Mucosa of gallbladder (tissue), 1 donor: Measurements from ENCODE around the gene IMMP2L. TPM values are rescaled to one million over a fixed set of nuclear protein-coding genes. Genes with fewer than 3 reads are reported as not detected.
"Not testable (repeated sequence)": the region's sequence is repeated elsewhere in the genome, so short reads cannot be mapped to it uniquely, and the experiment has no call there.

ENCODE experiments used
- DNase-seq: peaks from one replicate; pipeline ENCODE4 v3.0.0-alpha.2; 2020; ENCODE audit warnings: low spot score
- total RNA-seq: library from RNA; stranded (reverse); gene quantifications from one replicate; pipeline ENCODE4 v1.2.1, GENCODE V29; 2021
- donor health status: DM: no; HTN: no; CAD: no.

The IMMP2L gene
- total RNA-seq, 1 donor from 2014 or later = 19.7 TPM

DNA sequence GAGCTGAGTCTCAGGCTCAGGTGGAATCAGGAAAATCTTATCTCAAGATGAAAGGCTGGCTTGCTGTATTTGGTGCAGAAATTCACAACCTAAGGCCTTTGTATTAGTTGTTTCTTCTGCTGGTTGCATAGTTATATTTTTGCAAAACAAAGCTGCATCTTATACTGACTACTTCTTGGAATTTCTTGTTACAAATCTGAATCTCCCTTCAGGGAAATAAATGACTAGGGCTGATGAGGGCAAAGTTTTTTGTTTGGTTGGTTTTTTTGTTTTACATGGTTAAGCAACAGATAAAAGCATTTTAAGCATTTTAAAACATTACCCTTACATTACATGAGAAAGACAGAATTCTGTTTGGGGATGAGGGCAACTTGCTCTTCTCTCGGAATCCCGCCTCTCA lies 485.3 kb downstream of the IMMP2L start:
- DNase-seq = no peak

DNA sequence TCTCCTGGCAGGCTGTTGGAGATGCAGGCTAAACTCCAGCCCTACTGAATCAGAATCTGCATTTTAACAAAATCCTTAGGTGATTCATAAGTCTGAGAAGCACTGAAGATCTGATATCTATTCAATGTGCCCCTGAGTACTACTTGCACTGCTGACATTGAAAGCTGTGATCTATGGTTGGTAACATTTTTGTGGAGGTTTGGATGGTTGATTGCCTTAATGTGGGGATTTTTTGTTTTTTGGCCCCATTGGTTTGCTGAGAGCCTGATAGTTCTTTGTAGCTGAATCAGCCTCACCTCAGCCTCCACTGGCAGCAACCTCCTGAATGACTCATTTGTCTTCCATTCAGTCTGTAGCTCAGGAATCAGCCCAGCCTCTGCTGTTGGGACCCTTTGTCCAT lies 486.1 kb downstream of the IMMP2L start:
- no peak for DNase-seq

DNA sequence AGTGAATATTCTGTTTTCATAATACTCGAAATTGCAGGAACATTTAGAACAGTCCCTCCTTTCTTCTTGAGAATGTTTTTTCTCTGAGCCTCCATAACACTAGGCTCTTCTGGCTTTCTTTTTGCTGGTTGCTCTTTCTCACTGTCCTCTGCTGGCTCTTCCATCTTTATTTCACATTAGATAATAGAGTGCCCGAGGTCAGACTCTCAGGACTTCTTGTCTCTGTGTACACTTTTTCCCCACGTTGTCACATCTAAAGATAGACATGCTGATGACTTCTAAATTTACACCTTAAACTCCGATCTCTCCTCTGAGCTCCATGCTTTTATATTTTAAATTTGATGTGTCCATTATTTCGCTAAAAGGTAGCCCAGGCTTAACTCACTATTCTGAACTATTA lies 486.8 kb downstream of the IMMP2L start:
- no peak for DNase-seq

DNA sequence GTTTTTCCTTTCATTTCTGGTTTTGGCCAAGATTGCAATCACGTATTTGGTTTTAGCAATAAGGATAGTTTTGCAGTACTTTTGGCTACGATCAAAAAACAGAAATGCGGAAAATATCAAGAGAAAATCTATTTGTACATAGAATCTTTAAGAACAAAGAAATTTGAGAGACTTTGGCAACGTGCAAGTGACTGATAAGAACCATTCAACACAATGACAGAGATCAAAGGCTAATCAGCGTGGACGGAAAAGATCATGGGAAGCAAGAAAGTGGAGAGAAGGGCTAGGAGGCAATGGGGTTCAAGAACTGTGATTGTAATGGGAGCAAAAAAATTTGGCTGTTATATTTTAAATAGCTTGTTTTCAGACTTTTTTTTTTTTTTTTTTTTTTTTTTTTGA lies 487.5 kb downstream of the IMMP2L start:
- no peak for DNase-seq

DNA sequence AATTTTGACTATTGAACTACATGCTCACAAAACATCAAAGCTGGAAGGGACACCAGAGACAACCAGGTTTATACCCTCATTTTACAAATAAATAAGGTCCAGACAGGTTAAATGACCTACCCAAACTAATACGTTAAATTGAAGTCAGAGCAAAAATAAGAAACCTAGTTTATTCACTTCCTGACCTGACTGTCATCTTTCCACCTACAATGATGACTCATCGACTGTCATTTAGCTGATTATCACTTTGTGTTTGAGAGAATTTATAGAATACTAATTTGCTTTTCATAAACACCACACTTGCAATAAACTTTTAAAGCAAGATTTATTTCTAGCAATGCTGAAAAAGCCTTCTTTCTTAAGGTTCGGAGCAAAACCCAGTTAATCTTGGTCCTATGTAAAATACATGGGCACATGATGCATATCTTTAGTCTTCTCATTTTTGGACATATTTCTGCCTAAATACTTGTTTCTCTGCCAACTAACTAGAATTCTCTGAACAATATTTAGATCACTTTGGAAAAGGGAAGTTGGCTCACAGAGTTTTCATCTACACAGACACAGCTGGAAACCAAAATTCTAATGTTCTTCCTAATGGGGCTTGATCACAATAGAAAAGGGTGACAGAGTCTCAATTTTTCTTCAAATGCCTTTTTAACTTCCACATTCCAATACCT lies 488.1 kb downstream of the IMMP2L start:
- no peak for DNase-seq

DNA sequence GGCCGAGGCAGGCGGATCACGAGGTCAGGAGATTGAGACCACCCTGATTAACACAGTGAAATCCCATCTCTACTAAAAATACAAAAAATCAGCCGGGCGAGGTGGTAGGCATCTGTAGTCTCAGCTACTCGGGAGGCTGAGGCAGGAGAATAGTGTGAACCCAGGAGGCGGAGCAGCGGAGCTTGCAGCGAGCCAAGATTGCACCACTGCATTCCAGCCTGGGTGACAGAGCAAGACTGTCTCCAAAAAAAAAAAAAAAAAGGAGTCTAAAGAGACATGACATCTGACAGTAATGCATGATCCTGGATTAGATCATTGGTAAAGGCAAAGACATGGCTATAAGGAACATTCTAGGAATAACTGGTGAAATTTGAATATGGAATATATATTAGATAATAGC lies 489.6 kb downstream of the IMMP2L start:
- not testable (repeated sequence) for DNase-seq

DNA sequence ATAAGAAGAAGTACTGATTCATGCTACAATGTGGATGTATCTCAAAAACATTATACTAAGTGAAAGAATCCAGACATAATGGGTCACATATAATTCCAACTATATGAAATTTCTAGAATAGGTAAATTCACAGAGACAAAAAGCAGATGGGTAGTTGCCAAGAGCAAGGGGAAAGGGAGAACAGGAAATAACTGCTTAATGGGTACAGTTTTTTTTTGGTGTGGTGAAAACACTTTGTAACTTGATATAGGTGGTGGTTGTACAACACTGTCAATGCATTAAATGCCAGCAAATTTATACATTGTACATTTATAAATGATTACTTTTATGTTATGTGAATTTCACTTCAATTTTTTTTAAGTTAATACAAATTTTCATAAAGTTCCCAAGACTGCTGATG lies 490.7 kb downstream of the IMMP2L start:
- no peak for DNase-seq

DNA sequence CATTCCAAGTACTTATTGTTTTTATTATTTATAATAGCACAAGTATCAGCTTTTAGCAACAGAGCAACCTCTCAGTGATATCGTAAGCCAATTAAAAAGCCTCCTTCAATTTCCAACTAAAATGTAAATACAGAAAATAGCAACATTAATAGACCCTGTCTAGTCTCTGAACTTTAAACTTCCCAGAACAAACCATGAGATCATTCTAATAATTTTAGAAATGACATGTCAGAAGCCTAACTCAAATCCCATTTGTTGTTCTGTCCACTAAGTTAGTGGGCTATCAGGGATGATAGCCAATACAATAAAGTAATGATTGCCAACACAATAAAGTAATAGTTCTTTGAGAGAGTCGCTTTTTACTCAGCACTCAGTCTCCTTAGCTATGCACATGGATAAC lies 493.7 kb downstream of the IMMP2L start:
- DNase-seq = no peak

DNA sequence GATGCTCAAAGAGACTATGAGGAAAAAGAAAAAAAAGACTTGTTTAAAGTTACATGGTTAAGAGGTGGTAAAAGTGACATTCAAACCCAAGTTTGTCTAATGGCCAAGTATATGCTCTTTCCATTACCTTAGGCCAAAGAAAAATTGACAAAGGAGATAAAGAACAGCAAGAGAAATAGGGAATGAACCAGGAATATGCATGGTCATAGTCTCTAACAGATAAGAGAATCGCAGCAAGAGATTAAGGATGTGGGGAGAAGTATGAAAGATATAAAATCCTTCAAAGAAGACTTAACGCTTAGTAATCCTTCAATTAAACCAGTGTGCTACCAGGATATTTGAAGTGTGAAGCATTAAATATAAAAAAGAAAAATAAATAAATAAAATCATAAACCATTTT lies 494.6 kb downstream of the IMMP2L start:
- no peak for DNase-seq

DNA sequence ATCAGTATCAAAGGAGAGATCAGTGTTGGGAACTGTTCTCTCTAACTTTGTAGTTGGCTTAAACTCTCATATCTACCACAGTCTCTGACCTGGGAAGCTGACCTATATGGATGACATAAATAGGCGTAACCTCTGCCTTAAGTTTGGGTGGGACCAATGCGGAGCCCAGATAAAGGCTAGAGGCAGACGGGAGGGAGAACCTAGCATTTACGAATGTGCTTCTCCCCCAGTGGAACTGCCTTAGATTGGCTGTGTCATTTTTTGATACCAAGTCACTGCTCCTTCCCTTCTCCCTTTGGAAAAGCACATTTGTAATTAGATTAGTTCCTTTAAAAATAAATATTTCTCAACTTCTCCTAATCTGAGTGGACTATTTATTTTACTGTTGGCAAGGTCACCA lies 495.0 kb downstream of the IMMP2L start:
- DNase-seq = no peak

DNA sequence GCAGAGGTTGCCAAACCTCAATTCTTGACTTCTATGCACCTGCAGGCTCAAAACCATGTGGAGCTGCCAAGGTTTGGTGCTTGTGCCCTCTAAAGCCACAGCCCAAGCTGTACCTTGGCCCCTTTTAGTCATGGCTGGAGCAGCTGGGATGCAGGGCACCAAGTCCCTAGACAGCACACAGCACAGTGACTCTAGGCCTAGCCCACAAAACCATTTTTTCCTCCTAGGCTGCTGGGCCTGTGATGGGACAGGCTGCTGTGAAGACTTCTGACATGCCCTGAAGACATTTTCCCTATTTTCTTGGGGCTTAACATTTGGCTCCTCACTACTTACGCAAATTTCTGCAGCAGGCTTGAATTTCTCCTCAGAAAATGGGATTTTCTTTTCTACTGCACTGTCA lies 499.1 kb downstream of the IMMP2L start:
- DNase-seq = no peak

DNA sequence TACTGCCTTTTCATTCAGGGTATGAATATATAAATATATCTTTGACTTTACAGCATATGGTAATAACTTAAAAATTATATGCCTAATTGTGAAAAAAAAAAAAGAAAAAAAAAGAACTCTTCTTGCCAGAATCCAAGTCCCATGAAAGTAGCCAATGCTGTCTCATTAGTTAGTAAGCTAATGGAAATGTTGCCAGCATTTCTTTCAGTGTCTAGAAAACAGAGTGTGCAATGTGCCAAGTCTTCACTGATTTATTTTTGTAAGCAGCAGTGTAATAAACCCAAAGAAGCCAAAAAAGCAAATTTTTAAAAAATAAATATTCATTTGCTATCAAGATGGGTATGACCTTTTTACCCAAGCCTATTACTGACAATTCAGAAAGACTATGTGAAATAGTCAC lies 502.5 kb downstream of the IMMP2L start:
- no peak for DNase-seq

DNA sequence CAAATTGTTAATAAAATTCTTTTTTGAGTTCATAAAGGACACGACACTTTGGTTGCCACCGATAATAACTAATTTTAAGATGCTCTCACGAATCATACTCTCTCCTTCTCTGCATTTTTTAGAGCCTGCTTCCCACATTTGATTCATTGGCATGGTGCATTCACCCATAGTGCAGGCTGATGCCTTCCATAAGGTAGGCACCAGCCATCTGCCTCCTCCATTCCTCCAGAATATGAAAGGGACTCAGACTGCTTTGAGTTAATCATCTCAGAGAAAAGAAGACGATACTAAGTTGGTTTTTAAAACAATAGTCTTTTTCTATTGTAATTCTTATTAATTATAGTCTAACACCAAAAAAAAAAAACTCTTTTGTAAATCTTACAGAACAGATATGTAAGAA lies 505.2 kb downstream of the IMMP2L start:
- DNase-seq = no peak

DNA sequence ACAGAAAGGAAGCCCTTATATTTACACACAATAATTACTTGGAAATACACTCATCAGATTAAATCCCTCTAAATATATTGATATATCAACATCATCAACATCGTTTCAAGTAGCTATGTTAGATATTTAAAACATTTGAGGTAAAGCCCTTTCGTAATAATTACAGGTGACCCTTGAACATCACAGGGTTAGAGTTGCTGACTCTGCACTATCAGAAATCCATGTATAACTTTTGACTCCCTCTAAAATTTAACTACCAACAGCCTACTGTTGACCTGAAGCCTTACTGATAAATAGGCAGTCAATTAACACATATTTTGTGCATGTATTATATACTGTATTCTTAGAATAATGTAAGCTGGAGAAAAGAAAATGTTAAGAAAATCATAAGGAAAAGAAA lies 505.9 kb downstream of the IMMP2L start:
- no peak for DNase-seq

DNA sequence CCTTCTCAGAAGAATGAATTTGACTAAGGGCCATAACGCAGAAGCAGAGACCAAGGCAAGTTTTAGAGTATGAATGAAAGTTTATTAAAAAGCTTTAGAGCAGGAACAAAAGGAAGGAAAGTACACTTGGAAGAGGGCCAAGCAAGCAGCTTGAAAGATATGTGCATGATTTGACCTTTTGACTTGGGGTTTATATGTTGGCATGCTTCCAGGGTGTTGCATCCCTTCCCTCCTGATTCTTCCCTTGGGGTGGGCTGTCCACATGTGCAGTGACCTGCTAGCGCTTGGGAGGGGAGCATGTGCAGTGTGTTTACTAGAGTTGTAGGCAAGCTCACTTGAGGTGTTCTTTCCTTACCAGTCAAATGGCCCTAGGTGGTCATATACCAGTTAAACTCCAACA lies 509.3 kb downstream of the IMMP2L start:
- DNase-seq = no peak

DNA sequence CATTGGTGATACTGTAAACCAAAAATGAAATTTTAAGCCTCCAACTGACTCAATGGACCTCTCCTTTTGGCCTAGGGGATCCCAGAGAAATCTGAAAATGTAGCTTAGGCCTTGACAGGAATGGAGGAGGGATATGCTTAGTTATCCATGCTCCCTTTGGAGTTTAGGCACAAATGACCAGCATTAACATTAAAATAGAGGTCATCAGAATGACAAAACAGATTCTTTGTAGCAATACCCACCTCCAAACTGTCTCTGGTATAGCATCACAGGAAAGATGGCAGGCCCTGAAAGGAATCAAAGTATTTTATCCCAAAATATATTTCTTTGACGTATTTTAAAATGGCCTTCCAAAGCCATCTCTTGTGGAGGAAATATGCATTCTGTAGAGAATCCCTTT lies 510.5 kb downstream of the IMMP2L start:
- DNase-seq = no peak

DNA sequence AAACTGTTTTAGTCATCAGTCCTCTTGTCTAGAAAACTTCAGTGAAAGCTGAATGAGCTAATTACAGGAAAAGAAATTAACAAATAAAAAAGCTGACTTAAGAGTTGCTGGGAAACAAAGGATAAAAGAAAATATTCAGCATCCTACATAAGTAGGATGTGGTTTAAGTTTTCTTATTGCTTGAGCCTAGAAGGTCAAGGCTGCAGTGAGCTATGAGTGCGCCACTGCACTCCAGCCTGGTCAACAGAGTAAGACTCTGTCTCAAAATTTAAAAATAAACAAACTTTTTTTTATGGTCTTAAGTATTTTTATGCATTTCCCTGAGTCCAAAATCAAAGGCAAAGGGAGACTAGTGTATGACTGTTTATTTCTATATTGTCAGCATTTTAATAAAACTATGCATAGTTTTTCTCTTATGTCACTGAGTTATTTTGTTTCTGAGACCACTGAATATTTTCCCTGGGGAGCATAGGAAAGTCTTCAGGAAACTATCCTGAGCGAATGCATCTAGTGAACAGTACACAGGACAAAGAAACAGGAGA lies 511.3 kb downstream of the IMMP2L start:
- no peak for DNase-seq

DNA sequence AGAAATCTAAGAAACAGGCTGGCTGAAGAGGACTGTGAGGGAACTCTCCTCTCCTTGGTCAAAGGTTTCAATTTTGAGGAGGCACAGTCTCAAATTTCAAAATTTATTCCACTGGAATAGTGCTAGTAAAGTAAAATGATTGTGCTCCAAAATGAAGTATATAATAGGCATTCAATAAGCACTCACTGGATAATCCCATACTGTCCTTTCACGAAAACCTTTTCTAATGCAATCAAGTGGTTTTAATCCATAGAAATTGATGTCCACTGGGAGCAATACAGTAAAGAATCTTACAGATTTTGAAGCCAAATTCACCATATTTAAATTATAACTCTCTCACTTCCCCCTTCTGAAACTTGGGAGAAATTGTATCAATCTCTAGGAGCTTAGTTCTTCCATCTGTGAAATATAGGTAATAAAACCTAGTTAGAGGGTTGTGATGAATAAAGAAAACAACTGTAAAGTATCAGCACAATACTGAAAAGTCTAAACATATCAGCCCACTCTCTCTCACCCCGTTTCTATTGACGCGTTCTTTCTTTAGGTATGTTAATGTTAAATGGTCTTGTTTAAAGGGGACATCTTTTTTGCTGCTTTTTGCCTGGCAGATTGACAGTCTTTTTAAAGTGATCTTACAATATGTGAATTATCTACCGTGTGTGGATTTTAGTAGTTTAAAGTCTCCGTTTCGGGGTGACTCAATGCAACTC lies 512.2 kb downstream of the IMMP2L start:
- DNase-seq = no peak

DNA sequence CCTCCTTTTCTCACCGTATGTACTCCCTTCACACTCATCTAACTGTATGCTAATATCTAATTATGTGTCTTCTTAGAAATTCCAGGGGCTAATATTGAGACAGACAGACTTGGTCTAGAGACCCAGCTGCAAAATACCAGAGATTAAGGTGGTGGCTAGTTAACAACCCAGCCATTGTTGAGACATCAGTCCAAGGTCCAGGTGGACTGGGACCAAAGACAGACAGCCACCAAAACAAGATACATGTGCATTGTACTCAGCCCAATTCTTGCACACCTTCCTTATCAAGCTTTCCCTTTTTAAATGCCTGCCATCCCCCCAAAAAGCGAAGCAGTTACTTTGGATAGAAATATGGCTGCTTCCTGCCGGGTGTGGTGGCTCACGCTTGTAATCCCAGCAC lies 514.7 kb downstream of the IMMP2L start:
- DNase-seq = no peak

DNA sequence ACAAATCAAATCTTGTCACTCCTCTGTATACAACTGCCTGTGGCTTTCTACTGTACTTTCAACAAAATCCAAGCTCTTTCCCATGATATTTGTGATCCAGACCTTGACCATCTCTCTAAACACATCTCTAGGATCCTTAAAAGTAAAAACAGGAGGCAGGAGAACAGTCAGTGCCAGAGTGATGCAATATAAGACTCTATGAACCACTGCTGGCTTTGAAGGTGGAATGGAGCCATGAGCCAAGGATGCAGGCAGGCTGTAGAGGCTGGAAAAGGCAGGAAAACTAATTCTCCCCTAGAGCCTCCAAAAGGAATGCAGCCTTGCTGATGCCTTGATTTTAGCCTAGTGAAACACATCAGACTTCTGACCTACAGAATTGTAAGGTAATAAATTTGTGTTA lies 516.8 kb downstream of the IMMP2L start:
- DNase-seq = no peak

DNA sequence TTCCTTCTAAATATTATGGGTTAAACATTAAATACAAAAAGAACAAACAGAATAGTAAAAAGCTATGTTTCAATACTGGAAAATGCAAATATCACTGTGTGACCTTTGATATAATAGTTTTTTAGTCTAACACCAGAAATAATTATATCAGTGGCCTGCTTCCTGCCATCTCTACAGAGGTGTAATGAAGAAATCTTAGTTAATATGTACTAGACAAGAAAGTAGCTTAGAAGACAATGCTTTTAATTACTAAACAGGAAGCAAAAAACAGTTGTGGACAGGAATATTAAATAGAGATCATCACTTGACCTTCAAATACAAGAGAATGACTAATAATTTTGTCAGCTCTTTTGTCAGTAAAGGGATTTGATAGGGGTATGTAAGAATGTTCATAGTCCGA lies 518.7 kb downstream of the IMMP2L start:
- DNase-seq = no peak

DNA sequence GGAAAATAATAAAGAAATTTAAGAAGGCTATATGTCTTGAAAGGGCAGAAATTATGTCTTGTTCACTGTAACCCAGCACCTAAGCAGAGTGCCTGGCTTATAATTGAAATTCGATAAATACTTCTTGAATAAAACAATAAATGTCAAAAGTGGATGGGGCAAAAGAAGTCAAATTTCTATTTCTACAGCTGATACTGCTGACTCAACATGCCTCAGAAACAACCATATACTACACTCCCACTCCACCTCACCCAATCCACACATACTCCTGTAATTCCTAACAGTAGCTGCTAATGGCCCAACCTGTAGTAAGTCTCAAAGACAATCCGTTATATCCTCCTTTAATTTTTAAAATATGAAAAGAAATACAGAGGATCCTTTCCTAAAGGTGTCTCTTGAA lies 519.5 kb downstream of the IMMP2L start:
- no peak for DNase-seq

DNA sequence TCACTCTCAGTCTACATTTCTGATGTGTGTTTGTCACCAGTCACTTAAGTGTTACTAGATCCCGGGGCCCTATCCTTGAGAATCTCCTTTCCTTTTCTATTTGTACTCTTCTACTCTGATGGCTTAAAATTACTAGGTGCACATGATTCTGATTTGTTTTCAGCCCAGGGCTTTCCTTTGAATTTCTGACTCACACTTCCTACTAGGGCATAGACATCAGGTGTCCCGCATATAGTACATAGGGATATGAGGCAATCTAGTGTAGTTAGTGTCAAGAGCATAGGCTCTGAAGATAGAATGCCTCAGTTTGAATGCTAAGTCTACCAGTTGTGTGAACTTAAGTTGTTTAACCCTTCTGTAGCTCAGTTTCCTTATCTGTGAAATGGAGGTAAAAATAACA lies 520.7 kb downstream of the IMMP2L start:
- no peak for DNase-seq

DNA sequence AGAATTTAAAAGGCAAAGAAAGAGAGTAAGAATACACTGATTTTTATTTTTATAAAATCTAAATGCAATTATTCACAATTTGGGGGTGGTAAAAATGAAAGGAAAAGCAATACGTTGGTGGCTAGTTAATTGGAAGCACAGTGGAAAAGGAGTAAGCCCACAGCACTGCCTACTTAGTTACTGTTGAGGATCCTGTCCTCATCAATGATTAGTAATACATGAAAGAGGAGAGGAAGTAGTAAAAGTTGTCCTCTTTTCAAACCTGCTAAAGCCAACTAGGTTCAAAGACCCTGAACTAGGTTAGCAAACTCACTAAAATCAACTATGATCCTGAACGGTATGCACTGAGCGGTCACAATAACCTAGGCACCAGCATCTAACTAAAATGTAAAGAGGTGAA lies 524.1 kb downstream of the IMMP2L start:
- no peak for DNase-seq
